ENCODE results near the gene C19orf81.

Gene C19orf81

GRCh38 chr19:50661023-50661422 lies 11.8 kb downstream of the C19orf81 start:
- DNase-seq (ENCODE audit: low read depth), result no peak
- TF ChIP-seq CTCF (IDR thresholded peaks at IDR 0.05; ENCODE audit: low read depth, low read length, missing control alignments), result no peak
- no peak overlapping the region for H3K4me3 ChIP-seq (ENCODE audit: low read depth, low read length)

DNA sequence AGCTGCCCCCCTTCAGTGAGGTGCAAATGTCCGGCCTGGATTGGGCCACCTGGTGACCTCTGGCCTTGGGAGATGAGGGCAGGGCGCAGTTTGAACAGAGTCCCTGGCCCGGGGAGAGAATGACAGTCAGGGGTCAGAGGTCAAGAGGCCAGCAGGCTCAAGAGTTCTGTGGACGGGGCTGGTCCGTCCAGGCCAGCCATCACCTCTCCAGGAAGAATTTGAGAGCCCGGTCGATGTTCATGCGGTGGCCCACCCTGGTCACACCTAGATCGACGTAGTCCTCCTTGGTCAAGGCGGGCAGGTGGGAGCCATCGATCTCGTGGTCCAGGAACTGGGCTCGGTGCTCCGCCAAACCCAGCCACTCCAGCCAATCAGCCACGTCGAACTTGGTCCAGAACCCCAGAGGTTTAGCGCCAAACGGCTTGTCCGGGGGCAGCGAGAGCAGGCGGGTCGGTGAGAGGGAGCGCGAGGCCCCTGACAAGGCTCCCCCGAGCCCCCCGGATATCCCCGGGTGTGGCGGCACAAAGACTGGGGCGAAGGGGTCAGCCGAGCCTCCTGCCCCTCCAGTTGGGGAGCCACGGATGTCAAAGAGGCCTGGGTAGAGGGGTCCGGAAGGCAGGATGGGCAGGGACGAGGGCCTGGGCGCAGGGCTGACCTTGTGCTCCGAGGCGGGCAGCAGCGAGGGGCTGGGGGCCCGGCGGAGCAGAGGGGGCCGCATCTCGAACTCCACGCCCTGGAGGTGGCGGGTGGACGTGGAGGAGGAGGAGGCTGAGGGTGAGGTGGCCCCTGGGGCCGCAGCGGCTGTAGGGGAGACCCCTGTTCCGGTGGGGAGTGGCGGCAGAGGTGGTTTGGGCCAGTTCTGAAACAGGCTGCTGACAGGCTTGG lies 12.8 kb downstream of the C19orf81 start:
- no peak for TF ChIP-seq CTCF (IDR thresholded peaks at IDR 0.05; ENCODE audit: low read depth, low read length, missing control alignments)
- H3K4me3 ChIP-seq (ENCODE audit: low read depth, low read length), result no peak overlapping the region
- DNase-seq (ENCODE audit: low read depth), result no peak

DNA sequence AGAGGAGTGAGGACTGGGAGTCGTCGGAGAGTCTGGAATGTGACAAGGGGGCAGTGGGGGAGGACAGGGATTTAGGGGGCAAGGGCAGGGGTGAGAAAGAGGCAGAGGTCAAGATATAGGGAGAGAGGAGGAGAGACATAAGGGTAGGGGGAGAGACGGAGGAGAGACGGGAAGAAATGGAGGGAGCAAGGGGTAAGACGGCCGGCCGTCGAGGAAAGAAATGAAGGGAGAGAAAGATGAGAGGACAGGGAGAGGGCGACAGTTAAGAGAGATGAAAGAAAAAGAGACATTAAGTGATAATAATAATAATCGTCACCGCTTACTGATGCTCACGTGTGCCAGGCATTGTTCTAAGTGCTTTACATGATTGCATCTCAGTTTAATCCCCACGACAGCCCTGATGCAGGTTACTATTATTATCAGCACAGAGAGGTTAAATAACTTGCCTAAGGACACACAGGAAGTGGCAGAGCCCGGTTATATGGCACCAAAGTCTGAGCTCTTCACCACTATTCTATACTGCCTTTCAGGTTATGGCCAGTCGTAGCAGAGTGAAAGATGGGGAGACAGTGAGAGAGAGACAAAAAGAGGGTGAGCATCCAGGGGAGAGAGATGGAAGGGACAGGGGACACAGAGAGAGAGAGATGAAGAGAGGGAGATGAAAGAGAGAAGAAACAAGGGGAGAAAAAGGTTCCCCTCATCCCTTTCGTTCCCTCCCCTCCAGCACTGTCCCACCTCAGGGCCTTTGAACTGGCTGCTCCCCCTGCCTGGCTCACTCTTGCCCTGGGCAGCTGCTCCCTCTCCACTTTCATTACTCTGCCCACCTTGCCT lies 13.6 kb downstream of the C19orf81 start:
- no peak for DNase-seq (ENCODE audit: low read depth)
- no peak overlapping the region for H3K4me3 ChIP-seq (ENCODE audit: low read depth, low read length)
- TF ChIP-seq CTCF (IDR thresholded peaks at IDR 0.05; ENCODE audit: low read depth, low read length, missing control alignments), result no peak

- no peak for DNase-seq (ENCODE audit: low read depth)
- no peak for TF ChIP-seq CTCF (IDR thresholded peaks at IDR 0.05; ENCODE audit: low read depth, low read length, missing control alignments)
- no peak overlapping the region for H3K4me3 ChIP-seq (ENCODE audit: low read depth, low read length)
Measured at GRCh38 chr19:50663482-50663790, 14.2 kb downstream of the C19orf81 start.

DNA sequence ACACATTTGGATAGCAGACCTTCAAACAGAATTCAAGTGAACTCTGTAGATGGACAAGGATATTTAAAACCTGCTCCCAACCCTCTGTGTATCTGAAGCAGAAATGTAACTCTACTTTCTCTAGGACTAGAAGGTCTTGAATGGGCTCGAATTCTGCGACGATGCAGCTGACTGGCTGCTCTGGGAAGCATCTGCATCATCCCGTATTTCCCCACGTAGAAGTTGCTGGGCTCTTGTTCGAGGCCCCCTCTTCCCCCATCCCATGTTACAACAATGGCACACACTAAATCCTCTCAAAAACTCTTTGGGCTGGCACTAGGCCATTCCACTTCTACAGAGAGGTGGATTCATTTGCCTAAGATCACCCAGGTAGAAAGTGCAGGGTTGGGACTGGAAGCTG lies 15.0 kb downstream of the C19orf81 start:
- H3K4me3 ChIP-seq (ENCODE audit: low read depth, low read length), result no peak overlapping the region
- no peak for DNase-seq (ENCODE audit: low read depth)
- TF ChIP-seq CTCF (IDR thresholded peaks at IDR 0.05; ENCODE audit: low read depth, low read length, missing control alignments), result no peak

GRCh38 chr19:50666346-50667176 lies 17.3 kb downstream of the C19orf81 start:
- no peak for DNase-seq (ENCODE audit: low read depth)
- H3K4me3 ChIP-seq (ENCODE audit: low read depth, low read length), result no peak overlapping the region

More at GRCh38 chr19:50666346-50667176, 17.3 kb downstream of the C19orf81 start:
- TF ChIP-seq CTCF (IDR thresholded peaks at IDR 0.05; ENCODE audit: low read depth, low read length, missing control alignments), result no peak

Measured in GM12864 (cell line).